GM18505 (cell line): ENCODE measurements around the gene FRRS1L.
A peak's percentile ranks its signal among the peaks of the same experiment; 100 is the strongest.

ENCODE experiments used
- ATAC-seq: cut with Tn5 transposase; IDR thresholded peaks from one replicate; pipeline ENCODE4 v1.9.1; 2021; ENCODE audit not compliant: unreplicated experiment
- POLR2A ChIP-seq: IDR thresholded peaks from 4 replicates; pipeline ENCODE4 v1.6.1; 2011; ENCODE audit warnings: borderline replicate concordance; ENCODE audit not compliant: insufficient read depth, insufficient read length; ENCODE audit errors: extremely low read depth

The FRRS1L gene

GRCh38 chr9:109190151-109190550, 23.1 kb upstream of the FRRS1L start:
- TF ChIP-seq POLR2A = no peak
- no peak for ATAC-seq

- ATAC-seq = no peak
- TF ChIP-seq POLR2A = no peak
These were observed 19.9 kb upstream of the FRRS1L start for GRCh38 chr9:109186857-109187520.

GRCh38 chr9:109182940-109183798, 16.1 kb upstream of the FRRS1L start:
- TF ChIP-seq POLR2A = no peak
- ATAC-seq = no peak

GRCh38 chr9:109182550-109182939, 15.5 kb upstream of the FRRS1L start:
- no peak for ATAC-seq
- no peak for TF ChIP-seq POLR2A

DNA sequence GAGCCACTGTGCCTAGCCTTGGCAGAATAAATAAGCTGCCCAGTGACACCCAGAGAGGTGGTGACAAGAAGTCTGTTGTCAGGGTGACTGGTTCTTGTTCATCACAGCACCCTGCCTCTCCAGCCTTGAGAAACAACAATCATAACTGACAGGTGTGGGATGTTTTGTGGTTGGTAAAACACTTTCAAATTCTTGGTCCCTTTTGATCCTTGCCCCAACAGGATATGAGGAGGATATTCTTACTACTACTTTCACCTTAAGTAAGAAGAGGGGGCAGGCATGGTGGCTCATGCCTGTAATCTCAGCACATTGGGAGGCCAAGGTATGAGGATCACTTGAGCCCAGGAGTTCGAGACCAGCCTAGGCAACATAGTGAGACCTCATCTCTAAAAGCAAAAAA, 14.2 kb upstream of the FRRS1L start:
- ATAC-seq = no peak
- TF ChIP-seq POLR2A = no peak

DNA sequence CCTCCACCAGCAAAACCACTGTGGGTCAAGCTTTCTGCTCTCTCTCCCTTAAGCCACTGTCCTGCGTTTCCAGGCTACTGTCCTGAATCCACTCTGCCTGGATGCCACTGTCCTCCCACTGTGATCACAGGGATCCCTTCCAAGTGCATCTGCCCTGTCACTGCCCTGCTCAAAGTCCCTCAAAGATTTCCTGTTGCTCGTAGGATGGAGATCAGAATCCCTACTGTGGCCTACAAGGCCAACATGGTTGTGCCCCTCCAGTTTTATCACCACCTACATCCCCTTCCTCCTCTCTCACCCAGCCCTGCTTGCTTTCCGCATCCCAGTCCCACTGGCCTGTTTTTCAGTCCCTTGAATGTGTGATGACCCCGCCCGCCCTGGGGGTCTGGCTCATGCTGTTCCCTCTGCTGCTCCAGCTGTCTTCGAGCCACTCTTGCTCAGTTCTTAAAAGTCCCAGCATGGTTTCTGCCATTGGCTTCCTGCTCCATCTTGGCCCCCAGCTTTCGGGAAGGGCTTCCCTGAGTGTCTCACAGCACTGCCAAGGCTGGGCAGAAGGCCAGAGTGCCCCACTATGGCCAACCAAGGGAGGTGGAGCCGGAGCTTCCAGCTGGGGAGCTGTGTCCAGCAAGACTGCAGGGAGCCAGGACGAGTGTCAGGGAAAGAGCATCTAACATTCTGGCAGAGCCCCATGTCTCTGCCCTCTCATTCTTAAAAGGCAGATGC, 12.9 kb upstream of the FRRS1L start:
- no peak for ATAC-seq

GRCh38 chr9:109176963-109177362, 9.9 kb upstream of the FRRS1L start:
- TF ChIP-seq POLR2A = no peak
- no peak for ATAC-seq

More for the DNA sequence above, 12.9 kb upstream of the FRRS1L start:
- TF ChIP-seq POLR2A = no peak

DNA sequence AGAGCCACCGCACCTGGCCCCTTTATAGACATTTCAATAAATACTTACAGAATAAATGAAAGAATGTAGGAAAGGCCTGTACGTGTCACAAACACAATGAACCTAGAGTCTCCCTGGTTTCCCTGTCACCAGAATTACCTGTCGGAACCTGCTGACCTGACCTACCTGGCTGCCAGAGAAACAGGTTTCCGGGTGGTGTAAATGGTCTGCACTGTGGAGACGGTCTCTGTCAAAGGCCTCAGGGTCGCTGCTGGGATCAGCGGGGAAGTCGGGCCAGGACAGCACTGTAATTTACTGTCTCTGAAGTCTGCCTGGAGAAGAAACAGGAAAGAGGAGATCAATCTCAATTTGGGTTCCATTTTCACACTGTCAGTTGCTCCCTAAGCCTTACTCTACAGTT, 9.3 kb upstream of the FRRS1L start:
- no peak for ATAC-seq

GRCh38 chr9:109172935-109173334, 5.9 kb upstream of the FRRS1L start:
- no peak for TF ChIP-seq POLR2A
- no peak for ATAC-seq

More for the DNA sequence above, 9.3 kb upstream of the FRRS1L start:
- TF ChIP-seq POLR2A = no peak

DNA sequence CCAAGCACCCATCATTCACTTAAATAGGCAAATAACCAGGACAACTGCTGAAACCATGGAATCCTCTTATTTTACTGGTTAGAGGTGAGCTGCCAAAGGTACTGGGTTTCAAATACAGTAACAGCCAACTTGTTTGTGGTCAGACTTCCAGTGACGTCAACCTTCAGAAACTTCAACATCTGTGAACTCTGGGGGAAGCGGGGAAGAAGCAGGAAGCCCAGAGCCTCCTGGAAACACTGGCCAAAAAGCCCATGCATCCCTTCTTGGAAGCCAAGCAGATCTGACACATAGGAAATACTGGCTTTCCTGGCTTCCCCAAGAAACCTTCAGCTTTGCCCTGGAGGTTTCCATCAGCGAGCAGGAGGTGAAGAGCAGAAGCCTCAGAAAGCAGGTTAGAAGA, 4.9 kb upstream of the FRRS1L start:
- TF ChIP-seq POLR2A = no peak
- no peak for ATAC-seq

DNA sequence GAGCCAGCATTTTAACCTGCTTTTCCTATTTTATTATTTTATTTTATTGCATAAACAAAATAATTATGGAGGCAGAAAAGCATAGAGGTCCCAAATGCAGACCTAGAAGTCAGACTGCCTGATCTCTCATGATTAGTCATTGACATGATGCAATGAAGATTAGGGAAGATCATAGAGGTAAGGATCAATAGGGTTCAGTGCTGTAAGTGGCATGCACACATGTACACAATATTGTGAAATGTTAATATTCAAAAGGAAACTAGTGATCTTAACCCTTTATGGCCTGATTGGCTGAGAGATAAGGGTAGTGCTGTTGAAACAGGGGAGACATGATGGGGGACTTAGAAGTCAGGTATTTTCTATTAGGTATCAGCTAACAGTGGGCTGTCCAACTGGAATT, 1.1 kb upstream of the FRRS1L start:
- no peak for TF ChIP-seq POLR2A
- ATAC-seq = no peak

GRCh38 chr9:109167716-109168115, 667 bp upstream of the FRRS1L start:
- TF ChIP-seq POLR2A = no peak
- ATAC-seq = no peak

DNA sequence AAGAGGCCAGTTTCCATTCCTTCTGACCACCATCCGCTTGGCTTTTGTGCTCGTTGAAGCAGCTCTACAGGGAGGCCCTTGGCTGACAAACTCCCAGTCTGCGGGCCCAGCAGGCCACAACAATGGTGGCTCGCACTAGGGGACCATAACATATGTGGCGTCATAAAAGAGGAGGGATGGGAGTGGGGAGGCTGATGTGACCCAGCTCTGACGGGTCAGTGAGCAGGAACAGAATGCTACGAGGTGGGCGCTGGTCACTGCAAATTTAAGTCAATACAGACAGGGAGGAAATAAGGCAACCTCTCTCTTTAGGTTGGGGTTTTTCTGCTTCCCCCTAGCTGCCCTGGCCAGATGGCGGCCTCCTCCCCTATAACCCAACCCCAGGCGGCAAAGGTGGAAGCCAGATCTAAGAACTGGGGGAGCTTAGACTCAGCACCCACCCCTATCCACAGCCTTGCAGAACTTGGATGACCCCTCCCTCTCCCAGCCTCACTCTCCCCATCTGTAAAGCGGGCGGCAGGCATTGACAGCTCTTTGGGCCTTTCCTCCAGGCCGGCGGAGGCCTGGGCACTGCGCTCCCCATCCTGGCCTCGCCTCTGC, 778 bp downstream of the FRRS1L start:
- TF ChIP-seq POLR2A = no peak

GRCh38 chr9:109164042-109164441, 3.0 kb downstream of the FRRS1L start:
- ATAC-seq = peak; percentile 96
- no peak for TF ChIP-seq POLR2A

More for the DNA sequence above, 778 bp downstream of the FRRS1L start:
- no peak for ATAC-seq

GRCh38 chr9:109163194-109163593, 3.9 kb downstream of the FRRS1L start:
- no peak for TF ChIP-seq POLR2A
- ATAC-seq = no peak
